Duodenal mucosa (tissue), 2 donors: ENCODE results near the gene GCDH.

Experiments used
- H3K27ac ChIP-seq: one replicate; pipeline ENCODE4 v1.7.0; 2013; ENCODE audit warnings: low read depth, low read length
- H3K27me3 ChIP-seq, 2 donors: one replicate each; pipeline ENCODE4 v1.7.0; 2013; ENCODE audit warnings: low read length in 2 of 2, control low read depth in 1 of 2; ENCODE audit not compliant: insufficient read depth in 2 of 2, control insufficient read depth in 1 of 2
- H3K36me3 ChIP-seq, 2 donors: one replicate each; pipeline ENCODE4 v1.7.0; 2013; ENCODE audit warnings: low read length in 2 of 2, control low read depth in 1 of 2; ENCODE audit not compliant: insufficient read depth in 2 of 2, control insufficient read depth in 1 of 2
- H3K4me1 ChIP-seq, 2 donors: one replicate each; pipeline ENCODE4 v1.7.0; 2013; ENCODE audit warnings: low read length in 2 of 2, control low read depth in 1 of 2; ENCODE audit not compliant: insufficient read depth in 2 of 2, control insufficient read depth in 1 of 2
- H3K4me3 ChIP-seq, 2 donors: one replicate each; pipeline ENCODE4 v1.7.0; 2013; ENCODE audit warnings: low read length in 2 of 2, low read depth in 1 of 2
- H3K9ac ChIP-seq, 2 donors: one replicate each; pipeline ENCODE4 v1.7.0; 2013; ENCODE audit warnings: low read length in 2 of 2, low read depth in 1 of 2
- H3K9me3 ChIP-seq, 2 donors: one replicate each; pipeline ENCODE4 v1.7.0; 2013; ENCODE audit warnings: low read length in 2 of 2, control low read depth in 1 of 2; ENCODE audit not compliant: control insufficient read depth in 1 of 2

The GCDH gene

DNA sequence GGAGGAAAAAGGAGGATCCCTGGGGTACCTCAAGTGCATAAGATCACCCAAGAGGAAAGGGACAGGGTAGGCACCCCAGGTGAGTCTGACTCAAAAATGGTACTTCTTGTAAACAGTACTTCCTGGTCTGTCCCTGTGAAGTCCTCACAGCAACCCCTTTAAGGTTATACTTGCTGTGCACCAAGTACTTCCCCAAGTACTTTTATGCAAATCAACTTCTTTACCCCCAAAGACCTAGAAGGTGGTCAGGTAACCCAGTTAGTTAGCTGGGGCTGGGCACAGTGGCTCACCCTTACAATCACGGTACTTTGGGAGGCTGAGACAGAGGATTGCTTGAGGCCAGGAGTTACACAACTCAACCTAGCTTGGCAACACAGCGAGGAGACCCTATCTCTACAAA lies 49.9 kb downstream of the GCDH start:
- Histone ChIP-seq H3K9ac (peak overlapping the region; percentile 84 to 94), H3K36me3 (peaks cover 19 to 47% of the 10 kb centered on the region in 2 donors), H3K27me3 (no peaks in the 10 kb centered on the region), H3K27ac (no peak overlapping the region), H3K4me1 (peaks cover 42 to 55% of the 10 kb centered on the region in 2 donors), H3K9me3 (no peaks in the 10 kb centered on the region), H3K4me3 (peak overlapping the region; percentile 94 to 97)

DNA sequence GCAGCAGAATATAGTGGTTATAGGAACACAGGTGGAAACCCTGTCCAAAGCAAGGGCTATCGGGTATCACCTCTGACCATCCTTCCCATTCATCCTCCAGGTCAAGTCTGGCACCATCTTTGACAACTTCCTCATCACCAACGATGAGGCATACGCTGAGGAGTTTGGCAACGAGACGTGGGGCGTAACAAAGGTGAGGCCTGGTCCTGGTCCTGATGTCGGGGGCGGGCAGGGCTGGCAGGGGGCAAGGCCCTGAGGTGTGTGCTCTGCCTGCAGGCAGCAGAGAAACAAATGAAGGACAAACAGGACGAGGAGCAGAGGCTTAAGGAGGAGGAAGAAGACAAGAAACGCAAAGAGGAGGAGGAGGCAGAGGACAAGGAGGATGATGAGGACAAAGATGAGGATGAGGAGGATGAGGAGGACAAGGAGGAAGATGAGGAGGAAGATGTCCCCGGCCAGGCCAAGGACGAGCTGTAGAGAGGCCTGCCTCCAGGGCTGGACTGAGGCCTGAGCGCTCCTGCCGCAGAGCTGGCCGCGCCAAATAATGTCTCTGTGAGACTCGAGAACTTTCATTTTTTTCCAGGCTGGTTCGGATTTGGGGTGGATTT lies 52.6 kb downstream of the GCDH start:
- Histone ChIP-seq H3K9ac (no peak overlapping the region), H3K4me3 (no peak overlapping the region), H3K27me3 (no peaks in the 10 kb centered on the region), H3K4me1 (peaks cover 44 to 65% of the 10 kb centered on the region in 2 donors), H3K36me3 (peaks cover 22 to 58% of the 10 kb centered on the region in 2 donors), H3K27ac (no peak overlapping the region), H3K9me3 (no peaks in the 10 kb centered on the region)

DNA sequence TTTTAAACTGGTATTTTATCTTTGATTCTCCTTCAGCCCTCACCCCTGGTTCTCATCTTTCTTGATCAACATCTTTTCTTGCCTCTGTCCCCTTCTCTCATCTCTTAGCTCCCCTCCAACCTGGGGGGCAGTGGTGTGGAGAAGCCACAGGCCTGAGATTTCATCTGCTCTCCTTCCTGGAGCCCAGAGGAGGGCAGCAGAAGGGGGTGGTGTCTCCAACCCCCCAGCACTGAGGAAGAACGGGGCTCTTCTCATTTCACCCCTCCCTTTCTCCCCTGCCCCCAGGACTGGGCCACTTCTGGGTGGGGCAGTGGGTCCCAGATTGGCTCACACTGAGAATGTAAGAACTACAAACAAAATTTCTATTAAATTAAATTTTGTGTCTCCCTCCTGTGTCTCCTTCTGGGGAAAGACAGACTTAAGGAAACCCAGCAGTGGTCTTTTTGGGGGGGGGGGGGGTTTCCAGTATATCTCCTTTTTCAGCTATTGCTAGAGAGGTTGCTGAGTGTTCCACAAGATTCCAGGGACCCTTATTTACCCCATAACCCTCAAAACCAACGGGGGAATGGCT lies 53.2 kb downstream of the GCDH start:
- H3K4me1 ChIP-seq: peaks cover 44 to 65% of the 10 kb centered on the region in 2 donors
- no peak overlapping the region for H3K27ac ChIP-seq
- H3K9ac ChIP-seq: no peak overlapping the region
- H3K9me3 ChIP-seq: no peaks in the 10 kb centered on the region
- H3K4me3 ChIP-seq: no peak overlapping the region
- peaks cover 28 to 64% of the 10 kb centered on the region in 2 donors for H3K36me3 ChIP-seq
- H3K27me3 ChIP-seq: no peaks in the 10 kb centered on the region

DNA sequence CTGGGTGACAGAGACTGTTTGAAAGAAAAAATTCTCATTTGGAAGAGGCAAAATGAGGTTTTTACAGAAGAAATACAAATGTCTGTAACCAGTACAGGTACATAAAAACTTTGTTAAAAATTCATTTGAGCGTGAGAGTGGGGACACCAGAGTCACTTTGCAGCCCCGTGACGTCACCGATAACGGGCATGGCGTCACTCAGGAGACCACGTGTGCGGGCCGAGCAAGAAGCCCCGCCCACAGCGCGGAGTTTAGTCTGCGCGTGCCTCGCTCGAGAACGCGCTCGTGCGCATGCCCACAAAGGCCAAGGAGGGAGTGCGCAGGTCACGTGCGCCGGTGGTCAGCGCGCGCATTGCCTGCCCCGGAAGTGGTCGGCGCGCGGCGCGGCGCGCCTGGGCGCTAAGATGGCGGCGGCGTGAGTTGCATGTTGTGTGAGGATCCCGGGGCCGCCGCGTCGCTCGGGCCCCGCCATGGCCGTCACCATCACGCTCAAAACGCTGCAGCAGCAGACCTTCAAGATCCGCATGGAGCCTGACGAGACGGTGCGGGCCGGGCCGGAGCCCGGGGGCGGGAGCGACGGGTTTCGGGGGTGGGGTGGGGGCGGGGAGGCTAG lies 54.6 kb downstream of the GCDH start, which contains the start of gene RAD23A:
Gene RAD23A, plus strand, starts transcription at position 384 of the 613 bp plus-strand sequence. Its CDS starts 87 bp downstream, at position 471.
- Histone ChIP-seq H3K9ac (peak within 1 kb of the TSS; percentile 79 to 83), H3K36me3 (peaks cover 28 to 66% of the 10 kb centered on the region in 2 donors), H3K4me1 (peaks cover 32 to 51% of the 10 kb centered on the region in 2 donors), H3K27ac (peak within 1 kb of the TSS; percentile 89), H3K27me3 (no peaks in the 10 kb centered on the region), H3K4me3 (peak within 1 kb of the TSS; percentile 88 to 90), H3K9me3 (no peaks in the 10 kb centered on the region)

DNA sequence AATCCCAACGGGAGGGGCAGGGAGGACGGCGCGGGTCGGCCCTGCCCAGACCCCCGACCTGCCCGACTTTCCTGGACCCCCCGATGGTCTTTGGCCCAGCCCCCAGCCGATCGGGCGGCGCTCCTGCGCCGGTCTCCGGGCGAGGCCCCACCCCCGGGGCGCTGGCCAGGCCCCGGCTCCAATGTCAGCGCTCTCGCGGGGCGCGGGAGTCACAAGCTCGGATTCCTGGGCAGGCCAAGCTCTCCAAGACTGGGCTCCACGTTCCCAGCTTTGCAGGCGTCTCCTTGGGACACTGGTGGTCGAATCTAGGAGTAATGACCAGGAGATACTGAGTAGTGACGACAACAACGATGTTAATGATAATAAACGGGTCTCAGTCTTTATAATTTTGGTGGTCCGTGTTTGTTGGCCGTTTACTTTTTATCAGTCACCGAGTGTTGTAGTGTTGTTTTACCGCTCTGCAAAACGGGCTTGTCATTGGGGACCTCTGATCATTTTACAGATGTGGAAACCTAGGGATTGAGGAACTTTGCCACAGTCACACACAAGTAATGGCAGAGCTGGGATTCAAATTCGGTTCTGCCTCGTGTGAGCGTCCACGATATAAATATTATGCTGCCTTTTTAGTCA lies 55.2 kb downstream of the GCDH start:
- peaks cover 26 to 45% of the 10 kb centered on the region in 2 donors for H3K4me1 ChIP-seq
- no peaks in the 10 kb centered on the region for H3K9me3 ChIP-seq
- H3K27ac ChIP-seq: peak overlapping the region; percentile 89
- peaks cover 24 to 62% of the 10 kb centered on the region in 2 donors for H3K36me3 ChIP-seq
- no peaks in the 10 kb centered on the region for H3K27me3 ChIP-seq
- H3K4me3 ChIP-seq: peak overlapping the region; percentile 88 to 90
- H3K9ac ChIP-seq: peak overlapping the region; percentile 79 to 83

DNA sequence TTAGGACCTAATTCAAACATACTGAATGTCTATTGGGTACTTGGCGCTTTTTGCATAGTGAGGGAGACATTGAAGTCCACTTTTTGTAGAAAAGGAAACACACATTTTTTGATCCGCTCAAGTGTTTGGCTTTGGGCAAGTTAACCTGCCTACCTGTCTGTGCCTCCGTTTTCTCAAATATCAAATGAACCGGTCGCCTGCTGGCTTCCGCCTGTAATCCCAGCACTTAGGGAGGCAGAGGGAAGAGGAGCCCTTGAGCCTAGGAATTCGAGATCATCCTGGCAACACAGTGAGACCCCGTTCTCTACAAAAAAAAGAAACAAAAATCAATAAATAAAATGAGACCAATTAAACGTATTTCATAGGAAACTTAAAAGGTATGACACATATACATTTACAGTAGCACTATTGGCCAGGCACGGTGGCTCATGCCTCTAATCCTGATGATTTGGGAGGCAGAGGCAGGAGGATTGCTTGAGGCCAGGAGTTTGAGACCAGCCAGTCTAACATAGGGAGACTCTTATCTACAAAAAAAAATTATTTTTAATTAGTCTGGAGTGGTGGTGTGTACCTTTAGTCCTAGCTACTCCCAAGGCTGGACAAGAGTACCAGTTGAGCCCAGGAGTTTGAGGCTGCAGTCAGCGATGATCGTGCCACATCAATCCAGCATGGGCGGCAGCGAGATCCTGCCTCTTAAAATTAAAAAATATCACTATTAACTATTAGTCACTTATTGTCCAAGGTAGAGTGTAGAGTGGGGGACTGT lies 56.0 kb downstream of the GCDH start:
- Histone ChIP-seq H3K36me3 (peaks cover 24 to 60% of the 10 kb centered on the region in 2 donors), H3K9me3 (no peaks in the 10 kb centered on the region), H3K4me1 (peaks cover 26 to 39% of the 10 kb centered on the region in 2 donors), H3K9ac (peak overlapping the region; percentile 79 to 83), H3K27me3 (no peaks in the 10 kb centered on the region), H3K4me3 (peak overlapping the region; percentile 88 to 90), H3K27ac (no peak overlapping the region)

DNA sequence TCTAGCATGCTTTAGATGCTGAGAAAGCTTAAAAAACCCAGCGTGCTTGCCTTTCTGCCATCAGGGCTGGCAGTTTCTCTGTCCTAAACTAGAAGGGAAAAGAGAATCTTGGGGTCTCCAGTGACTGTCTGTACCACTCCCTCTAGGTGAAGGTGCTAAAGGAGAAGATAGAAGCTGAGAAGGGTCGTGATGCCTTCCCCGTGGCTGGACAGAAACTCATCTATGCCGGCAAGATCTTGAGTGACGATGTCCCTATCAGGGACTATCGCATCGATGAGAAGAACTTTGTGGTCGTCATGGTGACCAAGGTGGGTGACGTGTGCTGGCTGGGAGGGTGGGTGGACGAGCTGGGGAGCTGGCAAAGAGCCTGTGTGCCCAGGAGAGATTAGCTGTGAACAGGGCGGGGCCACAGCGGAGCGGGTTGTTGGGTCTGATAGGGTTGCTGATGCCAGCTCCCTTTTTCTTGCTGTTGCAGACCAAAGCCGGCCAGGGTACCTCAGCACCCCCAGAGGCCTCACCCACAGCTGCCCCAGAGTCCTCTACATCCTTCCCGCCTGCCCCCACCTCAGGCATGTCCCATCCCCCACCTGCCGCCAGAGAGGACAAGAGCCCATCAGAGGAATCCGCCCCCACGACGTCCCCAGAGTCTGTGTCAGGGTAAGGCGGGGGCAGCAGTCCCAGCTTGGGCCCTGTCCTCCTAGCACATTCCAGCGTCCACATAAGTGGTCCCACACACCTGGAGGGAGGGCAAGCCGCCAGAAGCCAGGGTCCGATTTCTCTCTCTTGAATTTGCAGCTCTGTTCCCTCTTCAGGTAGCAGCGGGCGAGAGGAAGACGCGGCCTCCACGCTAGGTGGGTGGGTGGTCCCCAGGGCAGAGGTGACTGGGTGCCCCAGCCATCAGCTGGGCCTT lies 57.0 kb downstream of the GCDH start:
- Histone ChIP-seq H3K4me1 (peaks cover 26 to 30% of the 10 kb centered on the region in 2 donors), H3K9me3 (no peaks in the 10 kb centered on the region), H3K4me3 (no peak overlapping the region), H3K27me3 (no peaks in the 10 kb centered on the region), H3K27ac (no peak overlapping the region), H3K9ac (no peak overlapping the region), H3K36me3 (peaks cover 24 to 60% of the 10 kb centered on the region in 2 donors)

DNA sequence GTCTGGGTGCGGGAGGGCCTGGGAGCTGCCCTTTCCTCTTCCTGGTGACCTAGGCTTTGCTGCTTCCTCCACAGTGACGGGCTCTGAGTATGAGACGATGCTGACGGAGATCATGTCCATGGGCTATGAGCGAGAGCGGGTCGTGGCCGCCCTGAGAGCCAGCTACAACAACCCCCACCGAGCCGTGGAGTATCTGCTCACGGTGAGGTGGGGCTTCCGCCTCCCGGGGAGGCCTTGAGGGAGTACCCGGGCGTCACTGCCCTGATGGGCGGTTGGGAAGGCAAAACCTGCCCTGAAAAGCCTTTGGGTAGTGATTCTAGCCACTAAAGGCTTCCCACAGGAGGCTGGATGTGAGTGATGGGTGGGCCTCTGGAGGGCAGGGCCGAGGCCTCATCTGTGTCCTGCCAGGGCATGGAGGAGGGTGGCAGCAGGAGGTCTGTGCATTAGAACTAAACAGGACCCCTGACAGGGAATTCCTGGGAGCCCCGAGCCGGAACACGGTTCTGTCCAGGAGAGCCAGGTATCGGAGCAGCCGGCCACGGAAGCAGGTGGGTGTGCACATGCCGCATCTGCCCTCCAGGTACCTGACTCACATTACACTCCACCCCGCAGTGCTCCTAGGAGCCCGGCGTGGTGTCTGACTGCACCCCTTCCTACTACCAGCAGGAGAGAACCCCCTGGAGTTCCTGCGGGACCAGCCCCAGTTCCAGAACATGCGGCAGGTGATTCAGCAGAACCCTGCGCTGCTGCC lies 57.8 kb downstream of the GCDH start:
- Histone ChIP-seq H3K9ac (no peak overlapping the region), H3K27ac (no peak overlapping the region), H3K36me3 (peaks cover 17 to 57% of the 10 kb centered on the region in 2 donors), H3K4me1 (peaks cover 19 to 22% of the 10 kb centered on the region in 2 donors), H3K9me3 (no peaks in the 10 kb centered on the region), H3K4me3 (no peak overlapping the region), H3K27me3 (no peaks in the 10 kb centered on the region)
